ENCODE results near the gene PRDX2. TPM values are rescaled to one million over a fixed set of nuclear protein-coding genes. Genes with fewer than 3 reads are reported as not detected.

PRDX2 gene
- total RNA-seq, 1 donor from 2014 or later: 123 TPM

DNA sequence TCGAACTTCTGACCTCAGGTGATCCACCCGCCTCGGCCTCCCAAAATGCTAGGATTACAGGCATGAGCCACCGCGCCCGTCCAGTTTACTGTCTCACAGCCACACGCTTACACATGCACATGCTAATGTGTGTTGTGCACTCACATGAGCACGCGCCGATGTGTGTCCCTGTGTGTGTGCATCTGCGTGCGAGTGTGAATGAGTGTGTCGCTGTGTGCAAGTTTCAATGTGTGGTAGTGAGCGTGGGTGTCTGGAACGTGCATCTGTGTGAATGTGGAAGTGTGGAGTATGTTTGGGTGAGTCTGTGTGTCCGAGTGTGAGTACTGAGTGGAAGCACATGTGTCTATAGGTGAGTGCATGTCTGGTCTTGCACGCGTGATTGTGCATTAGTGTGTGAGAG lies 40.9 kb upstream of the PRDX2 start:
- TF ChIP-seq, protein P1, sequence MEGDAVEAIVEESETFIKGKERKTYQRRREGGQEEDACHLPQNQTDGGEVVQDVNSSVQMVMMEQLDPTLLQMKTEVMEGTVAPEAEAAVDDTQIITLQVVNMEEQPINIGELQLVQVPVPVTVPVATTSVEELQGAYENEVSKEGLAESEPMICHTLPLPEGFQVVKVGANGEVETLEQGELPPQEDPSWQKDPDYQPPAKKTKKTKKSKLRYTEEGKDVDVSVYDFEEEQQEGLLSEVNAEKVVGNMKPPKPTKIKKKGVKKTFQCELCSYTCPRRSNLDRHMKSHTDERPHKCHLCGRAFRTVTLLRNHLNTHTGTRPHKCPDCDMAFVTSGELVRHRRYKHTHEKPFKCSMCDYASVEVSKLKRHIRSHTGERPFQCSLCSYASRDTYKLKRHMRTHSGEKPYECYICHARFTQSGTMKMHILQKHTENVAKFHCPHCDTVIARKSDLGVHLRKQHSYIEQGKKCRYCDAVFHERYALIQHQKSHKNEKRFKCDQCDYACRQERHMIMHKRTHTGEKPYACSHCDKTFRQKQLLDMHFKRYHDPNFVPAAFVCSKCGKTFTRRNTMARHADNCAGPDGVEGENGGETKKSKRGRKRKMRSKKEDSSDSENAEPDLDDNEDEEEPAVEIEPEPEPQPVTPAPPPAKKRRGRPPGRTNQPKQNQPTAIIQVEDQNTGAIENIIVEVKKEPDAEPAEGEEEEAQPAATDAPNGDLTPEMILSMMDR (IDR thresholded peaks at IDR 0.05): no peak
- H3K27me3 ChIP-seq: peaks cover 85% of the 10 kb centered on the region
- no peak for DNase-seq
- H3K36me3 ChIP-seq: no peaks in the 10 kb centered on the region
- H3K9me3 ChIP-seq: no peaks in the 10 kb centered on the region
- no peak overlapping the region for H3K4me3 ChIP-seq
- intact Hi-C loops (cut with DNase I): no loop called here
- ATAC-seq: no peak
- H3K4me1 ChIP-seq: peaks cover 13% of the 10 kb centered on the region
- H3K27ac ChIP-seq: no peak overlapping the region

DNA sequence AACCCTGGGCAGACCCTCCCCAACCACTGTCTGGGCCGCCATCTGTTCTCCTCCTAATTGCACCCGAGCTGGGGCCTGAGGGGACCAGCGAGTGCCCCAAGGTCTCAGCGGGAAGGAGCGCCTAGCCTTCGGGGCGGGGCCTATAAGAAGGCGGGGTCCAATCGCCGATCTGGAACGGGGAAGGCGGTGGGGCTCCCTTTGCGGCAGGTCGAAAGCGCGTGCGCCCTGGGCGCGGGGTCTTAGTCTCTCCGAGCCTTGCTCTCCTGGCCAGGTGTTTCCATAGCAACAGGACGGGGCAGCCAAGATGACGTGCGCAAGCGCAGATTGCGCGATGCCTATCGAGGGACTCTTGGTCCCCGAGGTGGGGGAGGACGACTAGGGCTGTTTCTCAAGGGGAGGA lies 39.5 kb upstream of the PRDX2 start:
- peak; percentile 69 for DNase-seq

DNA sequence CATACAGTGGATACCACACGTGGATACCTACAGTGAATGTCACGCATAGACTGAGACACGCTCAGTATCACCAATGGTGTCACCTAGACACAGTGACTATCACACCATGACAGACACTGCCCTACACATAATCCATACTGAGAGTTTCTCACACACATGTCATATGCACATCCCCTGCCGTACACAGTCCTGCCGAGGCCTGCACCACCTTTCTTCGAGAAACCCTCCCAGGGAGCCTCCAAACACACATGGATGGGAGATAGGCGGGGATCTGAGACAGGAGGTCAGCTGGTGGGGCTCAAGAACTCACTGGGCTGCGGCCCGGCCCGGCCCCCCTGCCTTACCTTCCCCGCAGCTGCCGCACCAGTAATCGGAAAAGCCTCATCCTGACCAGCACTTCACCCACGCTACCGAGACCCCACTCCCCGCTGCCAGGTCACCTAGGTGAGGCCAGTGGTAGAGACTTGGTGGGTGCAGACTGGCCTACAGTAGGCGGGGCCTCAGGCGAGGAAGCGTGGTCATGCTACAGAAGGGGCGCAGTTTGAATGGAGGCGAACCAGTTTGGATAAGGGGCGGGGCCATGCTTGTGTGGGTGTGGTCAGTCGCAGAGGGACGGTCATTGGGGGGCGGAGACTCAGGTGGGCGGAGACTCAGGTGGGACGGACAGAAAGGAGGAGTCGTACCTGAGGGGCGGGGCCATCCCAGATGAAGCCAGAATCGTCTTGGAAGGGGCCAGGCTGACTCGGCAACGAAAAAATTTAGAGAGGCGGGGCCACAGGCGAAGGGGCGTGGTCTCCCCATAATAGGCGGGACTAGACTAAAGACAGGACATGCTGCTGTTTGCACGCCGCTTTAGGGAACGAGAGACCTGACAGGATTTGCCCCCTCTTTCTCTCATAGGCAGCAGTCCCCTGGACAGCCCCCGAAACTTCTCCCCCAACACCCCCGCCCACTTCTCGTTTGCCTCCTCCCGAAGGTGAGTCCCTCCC lies 38.8 kb upstream of the PRDX2 start:
- Histone ChIP-seq H3K27ac (no peak overlapping the region), H3K9me3 (no peaks in the 10 kb centered on the region), H3K27me3 (peaks cover 97% of the 10 kb centered on the region), H3K4me1 (peaks cover 9% of the 10 kb centered on the region), H3K4me3 (peak overlapping the region; percentile 15), H3K36me3 (no peaks in the 10 kb centered on the region)
- DNase-seq (peak; percentile 85), ATAC-seq (peak; percentile 87)
- intact Hi-C loops (cut with DNase I): no loop called here
- TF ChIP-seq, protein P1 (IDR thresholded peaks at IDR 0.05): no peak

More for the DNA sequence above, 39.5 kb upstream of the PRDX2 start:
- no peak for ATAC-seq
- Histone ChIP-seq H3K4me1 (peaks cover 9% of the 10 kb centered on the region), H3K27ac (no peak overlapping the region), H3K27me3 (peaks cover 95% of the 10 kb centered on the region), H3K4me3 (peak overlapping the region; percentile 15), H3K36me3 (no peaks in the 10 kb centered on the region), H3K9me3 (no peaks in the 10 kb centered on the region)
- intact Hi-C loops (cut with DNase I): no loop called here
- TF ChIP-seq, protein P1 (IDR thresholded peaks at IDR 0.05): no peak

DNA sequence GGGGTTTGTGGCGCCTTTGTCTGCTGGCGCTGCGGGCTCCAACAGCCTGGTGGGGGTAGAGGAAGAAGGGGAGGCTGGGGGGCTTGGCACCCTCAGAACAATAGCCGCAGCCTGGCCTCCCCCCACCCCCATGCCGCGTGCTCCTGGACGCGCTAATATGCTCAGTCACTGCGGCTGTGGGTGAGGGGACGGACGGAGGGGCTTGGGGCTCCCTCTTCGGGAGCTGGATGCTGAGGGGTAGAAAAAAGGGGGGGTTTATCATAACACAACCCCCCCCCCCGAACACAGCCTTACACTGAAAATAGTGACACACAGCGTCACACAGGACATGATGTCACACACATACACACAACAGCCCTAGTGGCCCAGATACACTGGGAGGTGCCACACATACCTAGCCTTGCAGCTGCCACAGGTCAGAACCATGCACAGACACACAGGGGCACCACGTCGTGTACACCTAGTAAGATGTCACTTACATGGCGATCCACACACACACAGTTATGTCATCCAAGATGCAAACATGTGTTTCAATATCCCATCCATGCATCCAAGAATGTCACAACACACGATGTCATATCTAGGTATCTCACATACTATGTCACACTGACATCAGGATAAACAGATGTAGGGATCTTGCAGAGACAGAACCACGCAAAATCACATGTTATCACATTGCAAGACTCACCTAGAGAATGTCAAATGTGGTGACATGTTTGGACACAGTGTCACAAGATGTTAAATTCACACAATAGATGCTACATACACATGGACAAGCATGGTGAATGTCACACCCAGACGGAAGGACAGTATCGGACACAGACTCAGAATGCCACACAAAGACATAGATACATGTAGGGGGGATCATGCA lies 37.5 kb upstream of the PRDX2 start:
- ATAC-seq: no peak

More for the DNA sequence above, 37.5 kb upstream of the PRDX2 start:
- Histone ChIP-seq H3K9me3 (no peaks in the 10 kb centered on the region), H3K27me3 (peaks cover 97% of the 10 kb centered on the region), H3K4me3 (no peak overlapping the region), H3K27ac (no peak overlapping the region), H3K4me1 (peaks cover 12% of the 10 kb centered on the region), H3K36me3 (no peaks in the 10 kb centered on the region)
- intact Hi-C loops (cut with DNase I): no loop called here
- DNase-seq: no peak
- TF ChIP-seq, protein P1 (IDR thresholded peaks at IDR 0.05): no peak
